ENCODE results near the gene IMP4.

- TF ChIP-seq CTCF (IDR thresholded peaks at IDR 0.05; ENCODE audit: low read depth, low read length) (no peak), EZH2phosphoT487 (IDR thresholded peaks at IDR 0.05; ENCODE audit: low read depth) (no peak)
Measured at GRCh38 chr2:130337735-130338325, 4.9 kb upstream of the IMP4 start.
